IPS-18c (cell line): Measurements from ENCODE around the gene URB1.

Source experiments
- H3K4me3 ChIP-seq: 2 replicates; pipeline ENCODE4 v1.7.0; 2013; ENCODE audit warnings: low read depth, mild to moderate bottlenecking, low read length, moderate library complexity; ENCODE audit not compliant: insufficient read depth
- H3K9me3 ChIP-seq: one replicate; pipeline ENCODE4 v1.6.1; 2013; ENCODE audit warnings: mild to moderate bottlenecking, low read length, moderate library complexity; ENCODE audit not compliant: control insufficient read depth, insufficient read depth

Gene URB1

GRCh38 chr21:32334980-32335531 is 57.8 kb downstream of the URB1 start:
- Histone ChIP-seq H3K9me3 (no peaks in the 10 kb centered on the region), H3K4me3 (no peak overlapping the region)

- no peaks in the 10 kb centered on the region for H3K9me3 ChIP-seq
- H3K4me3 ChIP-seq = no peak overlapping the region
Observed at GRCh38 chr21:32333953-32334673, 58.7 kb downstream of the URB1 start.

GRCh38 chr21:32332463-32332951 is 60.3 kb downstream of the URB1 start:
- H3K4me3 ChIP-seq = no peak overlapping the region
- H3K9me3 ChIP-seq = no peaks in the 10 kb centered on the region

GRCh38 chr21:32331444-32332305 is 61.1 kb downstream of the URB1 start:
- Histone ChIP-seq H3K9me3 (no peaks in the 10 kb centered on the region), H3K4me3 (no peak overlapping the region)

GRCh38 chr21:32330784-32331311 is 62.0 kb downstream of the URB1 start:
- no peak overlapping the region for H3K4me3 ChIP-seq
- H3K9me3 ChIP-seq = no peaks in the 10 kb centered on the region

- H3K9me3 ChIP-seq = no peaks in the 10 kb centered on the region
- no peak overlapping the region for H3K4me3 ChIP-seq
Observed at GRCh38 chr21:32329776-32330175, 63.0 kb downstream of the URB1 start.

- H3K4me3 ChIP-seq = no peak overlapping the region
- H3K9me3 ChIP-seq = no peaks in the 10 kb centered on the region
Observed at GRCh38 chr21:32329331-32329730, 63.5 kb downstream of the URB1 start.

- Histone ChIP-seq H3K9me3 (no peaks in the 10 kb centered on the region), H3K4me3 (no peak overlapping the region)
Observed at GRCh38 chr21:32328595-32328994, 64.2 kb downstream of the URB1 start.

GRCh38 chr21:32325706-32326105 is 67.1 kb downstream of the URB1 start:
- Histone ChIP-seq H3K4me3 (no peak overlapping the region), H3K9me3 (no peaks in the 10 kb centered on the region)

GRCh38 chr21:32322676-32323075 is 70.1 kb downstream of the URB1 start:
- no peak overlapping the region for H3K4me3 ChIP-seq
- no peaks in the 10 kb centered on the region for H3K9me3 ChIP-seq

GRCh38 chr21:32322103-32322502 is 70.7 kb downstream of the URB1 start:
- no peak overlapping the region for H3K4me3 ChIP-seq
- no peaks in the 10 kb centered on the region for H3K9me3 ChIP-seq

GRCh38 chr21:32321480-32321879 is 71.3 kb downstream of the URB1 start:
- H3K9me3 ChIP-seq = no peaks in the 10 kb centered on the region
- no peak overlapping the region for H3K4me3 ChIP-seq

GRCh38 chr21:32320726-32321125 is 72.1 kb downstream of the URB1 start:
- H3K4me3 ChIP-seq = no peak overlapping the region
- no peaks in the 10 kb centered on the region for H3K9me3 ChIP-seq

- no peak overlapping the region for H3K4me3 ChIP-seq
- no peaks in the 10 kb centered on the region for H3K9me3 ChIP-seq
Observed at GRCh38 chr21:32320059-32320458, 72.8 kb downstream of the URB1 start.

GRCh38 chr21:32319012-32319411 is 73.8 kb downstream of the URB1 start:
- no peaks in the 10 kb centered on the region for H3K9me3 ChIP-seq
- no peak overlapping the region for H3K4me3 ChIP-seq

GRCh38 chr21:32317726-32318125 is 75.1 kb downstream of the URB1 start:
- no peaks in the 10 kb centered on the region for H3K9me3 ChIP-seq
- no peak overlapping the region for H3K4me3 ChIP-seq

GRCh38 chr21:32316361-32317215 is 76.2 kb downstream of the URB1 start:
- Histone ChIP-seq H3K9me3 (no peaks in the 10 kb centered on the region), H3K4me3 (no peak overlapping the region)
